Gastrocnemius medialis (tissue), 4 donors: ENCODE data around the gene EGF. TPM values are rescaled to one million over a fixed set of nuclear protein-coding genes. Genes with fewer than 3 reads are reported as not detected.

Source experiments
- ATAC-seq, 2 donors: fragments of 150-250 bp; one replicate each; pipeline ENCODE4 v1.9.1; 2016
- DNase-seq, 2 donors: peaks; one replicate each; pipeline ENCODE4 v3.0.0-alpha.2; 2019
- H3K27ac ChIP-seq, 4 donors: fragments of 200-600 bp; sonication (generic); 1 replicate in 1 of 4; 2 replicates in 3 of 4; pipeline ENCODE4 v1.5.1; 2016 to 2018; ENCODE audit warnings: mild to moderate bottlenecking in 2 of 4, moderate library complexity in 1 of 4
- H3K27me3 ChIP-seq, 3 donors: fragments of 200-600 bp; sonication (generic) in 2 of 3; 1 replicate in 1 of 3; 2 replicates in 2 of 3; pipeline versions ENCODE4 v1.5.1 to v1.6.0; 2016 to 2019; ENCODE audit warnings: mild to moderate bottlenecking in 1 of 3, moderate library complexity in 1 of 3
- H3K36me3 ChIP-seq, 2 donors: fragments of 200-600 bp; sonication (generic) in 1 of 2; one replicate each; pipeline ENCODE4 v1.5.1; 2017 to 2018
- H3K4me1 ChIP-seq, 2 donors: fragments of 200-600 bp; sonication (generic) in 1 of 2; one replicate each; pipeline ENCODE4 v1.5.1; 2016 to 2017; ENCODE audit warnings: mild to moderate bottlenecking in 2 of 2
- H3K4me3 ChIP-seq, 4 donors: fragments of 200-600 bp; sonication (generic) in 3 of 4; 1 replicate in 1 of 4; 2 replicates in 3 of 4; pipeline ENCODE4 v1.5.1; 2016 to 2019; ENCODE audit warnings: mild to moderate bottlenecking in 2 of 4
- H3K9me3 ChIP-seq, 3 donors: fragments of 200-600 bp; sonication (generic) in 2 of 3; 1 replicate in 1 of 3; 2 replicates in 2 of 3; pipeline ENCODE4 v1.5.1; 2016 to 2019
- POLR2A ChIP-seq, 2 donors: fragments of 450-650 bp; IDR thresholded peaks; one replicate each; pipeline ENCODE4 v1.6.1; 2017; ENCODE audit warnings: antibody characterized with exemption in 2 of 2, mild to moderate bottlenecking in 2 of 2, moderate library complexity in 2 of 2
- in situ Hi-C, 4 donors: fragments of 200-750 bp; cut with MboI; loops; one replicate each; pipeline versions ENCODE4 v1.15.0 to v1.8.0; 2017; ENCODE audit warnings: low sequenced_read_pairs in 4 of 4
- intact Hi-C: fragments of 100-400 bp; cut with DNase I; formaldehyde crosslinking; loops from one replicate; pipeline ENCODE4 v1.15.1; 2023; ENCODE audit warnings: low total_unique reads
- total RNA-seq, 4 donors: library from RNA; depleted of rRNA; stranded (reverse); fragments of >200 nt; gene quantifications; one replicate each; pipeline versions ENCODE4 v1.1.0 to v1.2.3, GENCODE V29; 2016
- TF ChIP-seq, protein P1 (sequence below), 5 experiments: fragments of 450-650 bp in 3 of 5; fragments of 200-600 bp in 2 of 5; sonication (generic) in 2 of 5; IDR thresholded peaks in 4 of 5; conservative IDR thresholded peaks in 1 of 5; 1 replicate in 4 of 5; 2 replicates in 1 of 5; pipeline ENCODE4 v1.5.1; 2016 to 2019; ENCODE audit warnings: antibody characterized with exemption in 5 of 5, mild to moderate bottlenecking in 3 of 5, moderate library complexity in 3 of 5

Gene EGF
- total RNA-seq, 4 donors from 2014 or later = 12.1 to 58.5 (median 21.3) TPM

- intact Hi-C loops = loop anchor here (5.0 kb wide), 2 partner anchors 163 to 558 kb away; partner anchors contain the start of gene GAR1
Observed at GRCh38 chr4:109979920-109980717, 67.4 kb downstream of the EGF start.

DNA sequence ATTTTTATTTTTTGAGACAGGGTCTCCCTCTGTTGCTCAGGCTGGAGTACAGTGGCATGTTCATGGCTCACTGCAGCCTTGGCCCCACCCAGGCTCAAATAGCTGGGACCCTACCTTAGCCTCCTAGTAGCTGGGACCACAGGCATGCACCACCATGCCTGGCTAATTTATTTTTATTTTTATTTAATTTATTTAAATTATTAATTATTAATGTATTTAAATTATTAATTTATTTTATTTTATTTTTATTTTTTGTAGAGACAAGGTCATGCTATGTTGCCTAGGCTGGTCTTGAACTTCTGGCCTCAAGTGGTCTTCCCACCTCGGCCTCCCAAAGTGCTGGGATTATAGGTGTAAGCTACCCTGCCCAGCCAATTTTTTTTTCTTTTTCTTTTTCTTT lies 69.3 kb downstream of the EGF start:
- TF ChIP-seq, protein P1, sequence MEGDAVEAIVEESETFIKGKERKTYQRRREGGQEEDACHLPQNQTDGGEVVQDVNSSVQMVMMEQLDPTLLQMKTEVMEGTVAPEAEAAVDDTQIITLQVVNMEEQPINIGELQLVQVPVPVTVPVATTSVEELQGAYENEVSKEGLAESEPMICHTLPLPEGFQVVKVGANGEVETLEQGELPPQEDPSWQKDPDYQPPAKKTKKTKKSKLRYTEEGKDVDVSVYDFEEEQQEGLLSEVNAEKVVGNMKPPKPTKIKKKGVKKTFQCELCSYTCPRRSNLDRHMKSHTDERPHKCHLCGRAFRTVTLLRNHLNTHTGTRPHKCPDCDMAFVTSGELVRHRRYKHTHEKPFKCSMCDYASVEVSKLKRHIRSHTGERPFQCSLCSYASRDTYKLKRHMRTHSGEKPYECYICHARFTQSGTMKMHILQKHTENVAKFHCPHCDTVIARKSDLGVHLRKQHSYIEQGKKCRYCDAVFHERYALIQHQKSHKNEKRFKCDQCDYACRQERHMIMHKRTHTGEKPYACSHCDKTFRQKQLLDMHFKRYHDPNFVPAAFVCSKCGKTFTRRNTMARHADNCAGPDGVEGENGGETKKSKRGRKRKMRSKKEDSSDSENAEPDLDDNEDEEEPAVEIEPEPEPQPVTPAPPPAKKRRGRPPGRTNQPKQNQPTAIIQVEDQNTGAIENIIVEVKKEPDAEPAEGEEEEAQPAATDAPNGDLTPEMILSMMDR (IDR thresholded peaks at IDR 0.05 in 4 of 5, conservative IDR thresholded peaks at IDR 0.05 in 1 of 5) = no peak
- no peak overlapping the region for H3K27ac ChIP-seq
- DNase-seq (no peak), ATAC-seq (no peak)
- peaks cover 14 to 21% of the 10 kb centered on the region in 2 donors for H3K4me1 ChIP-seq
- intact Hi-C loops = no loop called here
- in situ Hi-C loops = loop anchor here in 2 of 4 donors (25.0 kb wide), 1 partner anchor 570 kb away; no protein-coding TSS in a partner anchor
- H3K4me3 ChIP-seq = no peak overlapping the region
- peaks cover 0 to 17% of the 10 kb centered on the region in 2 donors for H3K36me3 ChIP-seq
- H3K9me3 ChIP-seq = no peaks in the 10 kb centered on the region
- H3K27me3 ChIP-seq = no peaks in the 10 kb centered on the region

More at GRCh38 chr4:109979920-109980717, 67.4 kb downstream of the EGF start:
- peaks cover 0 to 22% of the 10 kb centered on the region in 2 donors for H3K36me3 ChIP-seq
- peaks cover under 1 to 6% of the 10 kb centered on the region in 2 donors for H3K4me1 ChIP-seq
- no peak overlapping the region for H3K27ac ChIP-seq
- no peak for TF ChIP-seq POLR2A (IDR thresholded peaks at IDR 0.05)
- TF ChIP-seq, protein P1 (IDR thresholded peaks at IDR 0.05 in 4 of 5, conservative IDR thresholded peaks at IDR 0.05 in 1 of 5) = no peak
- no peak overlapping the region for H3K4me3 ChIP-seq
- H3K27me3 ChIP-seq = no peaks in the 10 kb centered on the region
- ATAC-seq (no peak), DNase-seq (no peak)
- in situ Hi-C loops = loop anchor here (10.0 to 25.0 kb wide), 2 partner anchors 555 to 568 kb away; no protein-coding TSS in a partner anchor
- H3K9me3 ChIP-seq = no peaks in the 10 kb centered on the region

- no peak for DNase-seq
- Histone ChIP-seq H3K36me3 (peaks cover 0 to 23% of the 10 kb centered on the region in 2 donors), H3K27me3 (no peaks in the 10 kb centered on the region), H3K27ac (peak overlapping the region in 1 of 4 donors; percentile 3), H3K4me1 (peaks cover 14 to 21% of the 10 kb centered on the region in 2 donors), H3K4me3 (no peak overlapping the region), H3K9me3 (no peaks in the 10 kb centered on the region)
- intact Hi-C loops (no loop called here), in situ Hi-C loops (loop anchor here in 2 of 4 donors (25.0 kb wide), 1 partner anchor 570 kb away; no protein-coding TSS in a partner anchor)
- TF ChIP-seq, protein P1 (IDR thresholded peaks at IDR 0.05 in 4 of 5, conservative IDR thresholded peaks at IDR 0.05 in 1 of 5) = no peak
- no peak for ATAC-seq
Observed at GRCh38 chr4:109982521-109982920, 69.8 kb downstream of the EGF start.

GRCh38 chr4:109985993-109986974 lies 73.6 kb downstream of the EGF start:
- H3K27me3 ChIP-seq = no peaks in the 10 kb centered on the region
- no peaks in the 10 kb centered on the region for H3K9me3 ChIP-seq
- in situ Hi-C loops = loop anchor here in 2 of 4 donors (25.0 kb wide), 1 partner anchor 574 kb away; no protein-coding TSS in a partner anchor
- peak overlapping the region; percentile 72 to 82 (median 76) for H3K27ac ChIP-seq
- intact Hi-C loops = no loop called here
- peaks cover 14 to 21% of the 10 kb centered on the region in 2 donors for H3K4me1 ChIP-seq
- DNase-seq (peak; percentile 10 to 27), ATAC-seq (peak; percentile 97 to 99)
- TF ChIP-seq, protein P1 (IDR thresholded peaks at IDR 0.05 in 4 of 5, conservative IDR thresholded peaks at IDR 0.05 in 1 of 5) = no peak
- peak in 1 of 2 donors; percentile 51 for TF ChIP-seq POLR2A (IDR thresholded peaks at IDR 0.05)
- H3K4me3 ChIP-seq = no peak overlapping the region
- peaks cover 0 to 27% of the 10 kb centered on the region in 2 donors for H3K36me3 ChIP-seq
